Choroid plexus epithelial cell (primary cell): ENCODE results near the gene PRTG.
"Not testable (repeated sequence)": the region's sequence is repeated elsewhere in the genome, so short reads cannot be mapped to it uniquely, and the experiment has no call there.

Source experiments
- DNase-seq: peaks from one replicate; pipeline ENCODE4 v3.0.0-alpha.2; 2010; ENCODE audit warnings: low read depth
- H3K4me3 ChIP-seq: 2 replicates; pipeline ENCODE4 v1.5.1; 2011; ENCODE audit warnings: low read depth, mild to moderate bottlenecking, control low read depth, low read length, moderate library complexity
- CTCF ChIP-seq: conservative IDR thresholded peaks from 2 replicates; pipeline ENCODE4 v1.5.1; 2011; ENCODE audit warnings: low read depth, mild to moderate bottlenecking, control low read depth, inconsistent platforms, low read length, moderate library complexity

Gene PRTG

GRCh38 chr15:55766676-55767075 lies 23.7 kb upstream of the PRTG start:
- no peak for DNase-seq
- TF ChIP-seq CTCF: no peak
- H3K4me3 ChIP-seq: no peak overlapping the region

- DNase-seq: peak; percentile 14
- no peak for TF ChIP-seq CTCF
Measured at GRCh38 chr15:55764398-55764797, 21.4 kb upstream of the PRTG start.

GRCh38 chr15:55758580-55758986 lies 15.6 kb upstream of the PRTG start:
- DNase-seq: peak; percentile 28
- no peak overlapping the region for H3K4me3 ChIP-seq
- TF ChIP-seq CTCF: no peak

More at GRCh38 chr15:55764398-55764797, 21.4 kb upstream of the PRTG start:
- no peak overlapping the region for H3K4me3 ChIP-seq

- not testable (repeated sequence) for H3K4me3 ChIP-seq, DNase-seq
Measured at GRCh38 chr15:55753433-55753832, 10.5 kb upstream of the PRTG start.

- no peak for TF ChIP-seq CTCF
Measured at GRCh38 chr15:55750706-55751105, 7.8 kb upstream of the PRTG start.

GRCh38 chr15:55743729-55744655 lies 1.0 kb upstream of the PRTG start:
- peak; percentile 9 for DNase-seq
- no peak for TF ChIP-seq CTCF
- H3K4me3 ChIP-seq: peak overlapping the region; percentile 74

More at GRCh38 chr15:55750706-55751105, 7.8 kb upstream of the PRTG start:
- DNase-seq: peak; percentile 77
- no peak overlapping the region for H3K4me3 ChIP-seq

GRCh38 chr15:55742498-55742926 lies 440 bp downstream of the PRTG start:
- TF ChIP-seq CTCF: no peak
- peak overlapping the region; percentile 74 for H3K4me3 ChIP-seq
- DNase-seq: peak; percentile 48
